ENCODE results near the gene EPB41L4B. TPM values are rescaled to one million over a fixed set of nuclear protein-coding genes. Genes with fewer than 3 reads are reported as not detected.
A peak's percentile ranks its signal among the peaks of the same experiment; 100 is the strongest.

Gene EPB41L4B
- total and polyA plus RNA-seq, 2 of the 13 experiments (the other 11 are each of a cell fraction or from before 2014, with no cell fraction given) = 17.6 to 22.1 TPM

- TF ChIP-seq PAWR (CRISPR knock-in tag; IDR thresholded peaks at IDR 0.05; ENCODE audit: borderline replicate concordance) = no peak
- no peak for TF ChIP-seq RBAK (CRISPR knock-in tag; IDR thresholded peaks at IDR 0.05)
- no peak; the same call in 1 of the 2 replicates for TF ChIP-seq ZBTB38 (CRISPR knock-in tag; IDR thresholded peaks at IDR 0.05)
- TF ChIP-seq TOE1 (CRISPR knock-in tag; IDR thresholded peaks at IDR 0.05) = peak; percentile 39; the same call in 1 of the 2 replicates
- TF ChIP-seq ZNF644 (CRISPR knock-in tag; IDR thresholded peaks at IDR 0.05; ENCODE audit: low read depth) = peak; percentile 44; the same call in 1 of the 2 replicates
- no peak for TF ChIP-seq ZNF558 (CRISPR knock-in tag; IDR thresholded peaks at IDR 0.05; ENCODE audit: borderline replicate concordance)
- TF ChIP-seq ZNF160 (CRISPR knock-in tag; IDR thresholded peaks at IDR 0.05) = no peak
- peak; percentile 91 for TF ChIP-seq ZNF816 (CRISPR knock-in tag; IDR thresholded peaks at IDR 0.05; ENCODE audit: borderline replicate concordance)
- TF ChIP-seq ZNF512 (CRISPR knock-in tag; IDR thresholded peaks at IDR 0.05) = no peak
- TF ChIP-seq ZNF776 (CRISPR knock-in tag; IDR thresholded peaks at IDR 0.05) = no peak
- peak; percentile 77 to 86 for TF ChIP-seq MAFK (conservative IDR thresholded peaks at IDR 0.05 in 1 of 2, IDR thresholded peaks at IDR 0.05 in 1 of 2; ENCODE audit: low read length in 2 of 2)
- TF ChIP-seq JUNB (CRISPR knock-in tag; IDR thresholded peaks at IDR 0.05; ENCODE audit: borderline replicate concordance) = peak; percentile 56; the same call in 1 of the 2 replicates
- peak; percentile 75; the same call in 1 of the 2 replicates for TF ChIP-seq ZNF331 (CRISPR knock-in tag; IDR thresholded peaks at IDR 0.05)
- peak; percentile 78; the same call in 1 of the 2 replicates for TF ChIP-seq FOXO1 (CRISPR knock-in tag; IDR thresholded peaks at IDR 0.05)
- peak; percentile 68; the same call in 1 of the 2 replicates for TF ChIP-seq FOXK1 (CRISPR knock-in tag; IDR thresholded peaks at IDR 0.05; ENCODE audit: borderline replicate concordance, low read depth)
- peak; percentile 84 for TF ChIP-seq FOXK2 (IDR thresholded peaks at IDR 0.05)
- TF ChIP-seq CBX2 (IDR thresholded peaks at IDR 0.05; ENCODE audit: low read depth, low read length) = no peak
- no peak for TF ChIP-seq CBX2 (CRISPR knock-in tag; IDR thresholded peaks at IDR 0.05; ENCODE audit: low read depth)
- TF ChIP-seq ARNT (IDR thresholded peaks at IDR 0.05) = no peak
- peak; percentile 39; the same call in 1 of the 2 replicates for TF ChIP-seq HNF1A (IDR thresholded peaks at IDR 0.05; ENCODE audit: low read depth)
- peak; percentile 58; the same call in 1 of the 2 replicates for TF ChIP-seq HNF1A (CRISPR knock-in tag; IDR thresholded peaks at IDR 0.05; ENCODE audit: borderline replicate concordance)
- TF ChIP-seq CSRNP1 (CRISPR knock-in tag; IDR thresholded peaks at IDR 0.05) = 0 out of 2 replicates have a peak, but pooled peaks have one; percentile 32
These were observed 69.6 kb downstream of the EPB41L4B start (continued) for GRCh38 chr9:109251080-109251775.

All from HepG2 (cell line).